GM12875 (cell line): Measurements from ENCODE around the gene MRPL12.

ENCODE experiments used
- H3K4me3 ChIP-seq: one replicate; pipeline ENCODE4 v1.5.1; 2011; ENCODE audit warnings: low read depth, low read length, control low read depth
- TF ChIP-seq, protein P1 (sequence below): IDR thresholded peaks from 2 replicates; pipeline ENCODE4 v1.5.1; 2011; ENCODE audit warnings: low read depth, mild to moderate bottlenecking, control low read depth, inconsistent platforms, low read length, moderate library complexity, borderline replicate concordance; ENCODE audit not compliant: insufficient read depth

The MRPL12 gene

DNA sequence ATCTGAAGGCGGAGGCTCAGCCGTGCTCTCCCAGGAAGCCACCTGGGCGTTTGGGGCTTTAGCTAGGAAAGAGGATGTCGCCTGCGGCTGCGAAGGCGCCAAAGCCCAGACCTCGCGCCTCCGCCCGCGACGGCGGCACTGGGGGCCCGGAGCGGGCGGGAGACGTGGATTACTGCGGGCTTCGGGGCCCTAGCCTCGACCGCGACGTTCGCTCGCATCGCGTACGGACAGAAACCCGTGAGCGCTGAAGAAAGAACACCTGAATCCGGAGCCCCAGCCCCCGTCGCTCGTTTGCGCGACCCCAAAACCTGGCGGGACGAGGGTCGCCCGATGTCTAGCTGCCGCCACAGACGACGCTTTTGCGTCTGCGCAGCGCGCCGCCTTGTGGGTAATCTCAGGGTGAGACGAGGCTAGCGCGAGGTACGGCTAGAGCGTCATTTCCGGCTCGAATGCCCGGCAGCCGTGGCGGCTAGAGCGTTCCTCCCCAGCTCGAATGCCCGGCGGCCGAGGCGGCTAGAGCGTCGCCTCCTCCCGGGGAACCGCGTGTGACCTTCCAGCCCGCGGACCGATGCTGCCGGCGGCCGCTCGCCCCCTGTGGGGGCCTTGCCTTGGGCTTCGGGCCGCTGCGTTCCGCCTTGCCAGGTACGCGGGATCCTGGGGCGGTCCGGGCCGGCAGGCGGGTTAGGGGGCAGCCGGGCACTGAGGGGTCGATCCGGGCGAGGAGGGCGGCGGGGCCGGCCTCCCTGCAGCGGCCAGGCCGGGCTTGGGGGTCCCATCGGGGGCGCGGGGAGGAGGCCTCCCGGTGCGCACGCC is at the start of gene MRPL12:
MRPL12 (plus strand) TSS at position 434 of the 813 bp plus-strand sequence; CDS start at position 569, 135 bp downstream.
- peak within 1 kb of the TSS; percentile 83 for H3K4me3 ChIP-seq
- TF ChIP-seq, protein P1, sequence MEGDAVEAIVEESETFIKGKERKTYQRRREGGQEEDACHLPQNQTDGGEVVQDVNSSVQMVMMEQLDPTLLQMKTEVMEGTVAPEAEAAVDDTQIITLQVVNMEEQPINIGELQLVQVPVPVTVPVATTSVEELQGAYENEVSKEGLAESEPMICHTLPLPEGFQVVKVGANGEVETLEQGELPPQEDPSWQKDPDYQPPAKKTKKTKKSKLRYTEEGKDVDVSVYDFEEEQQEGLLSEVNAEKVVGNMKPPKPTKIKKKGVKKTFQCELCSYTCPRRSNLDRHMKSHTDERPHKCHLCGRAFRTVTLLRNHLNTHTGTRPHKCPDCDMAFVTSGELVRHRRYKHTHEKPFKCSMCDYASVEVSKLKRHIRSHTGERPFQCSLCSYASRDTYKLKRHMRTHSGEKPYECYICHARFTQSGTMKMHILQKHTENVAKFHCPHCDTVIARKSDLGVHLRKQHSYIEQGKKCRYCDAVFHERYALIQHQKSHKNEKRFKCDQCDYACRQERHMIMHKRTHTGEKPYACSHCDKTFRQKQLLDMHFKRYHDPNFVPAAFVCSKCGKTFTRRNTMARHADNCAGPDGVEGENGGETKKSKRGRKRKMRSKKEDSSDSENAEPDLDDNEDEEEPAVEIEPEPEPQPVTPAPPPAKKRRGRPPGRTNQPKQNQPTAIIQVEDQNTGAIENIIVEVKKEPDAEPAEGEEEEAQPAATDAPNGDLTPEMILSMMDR, result no peak

DNA sequence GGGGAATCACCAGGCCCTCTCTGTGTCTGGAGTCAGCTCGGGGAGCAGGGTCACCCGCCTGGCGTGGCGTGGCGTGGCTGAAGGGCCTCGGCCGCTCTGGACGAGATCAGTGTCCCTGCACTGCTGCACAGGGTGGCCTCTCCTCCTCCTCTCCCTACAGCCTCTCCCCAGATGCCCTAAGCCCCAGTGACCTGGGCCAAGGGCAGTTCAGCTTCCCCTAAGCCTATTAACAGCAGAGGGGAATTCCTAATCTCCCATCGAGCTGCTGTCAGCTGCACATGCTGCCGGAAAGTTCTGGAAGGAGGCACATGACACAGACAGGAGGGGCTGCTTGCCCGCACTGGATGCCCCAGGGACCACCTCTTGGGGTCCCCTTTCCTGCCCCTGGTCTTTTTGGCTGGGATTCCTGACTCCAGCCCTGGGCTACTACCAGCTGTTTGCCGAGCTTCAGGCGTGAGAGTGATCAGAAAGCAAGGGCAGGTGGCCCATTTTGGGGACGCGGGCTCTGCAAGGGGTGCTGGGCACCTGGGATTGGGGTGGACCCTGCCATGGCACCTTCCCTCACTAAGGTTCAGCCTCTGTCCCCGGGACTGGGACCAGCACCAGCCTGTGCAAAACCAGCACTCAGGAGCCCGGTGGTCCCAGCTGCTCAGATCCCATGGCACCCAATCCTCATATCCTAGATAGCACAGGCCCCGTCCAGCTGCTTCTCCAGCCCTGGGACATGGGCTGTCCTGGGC is 47.6 kb upstream of the MRPL12 start:
- no peak overlapping the region for H3K4me3 ChIP-seq
- TF ChIP-seq, protein P1, result no peak

DNA sequence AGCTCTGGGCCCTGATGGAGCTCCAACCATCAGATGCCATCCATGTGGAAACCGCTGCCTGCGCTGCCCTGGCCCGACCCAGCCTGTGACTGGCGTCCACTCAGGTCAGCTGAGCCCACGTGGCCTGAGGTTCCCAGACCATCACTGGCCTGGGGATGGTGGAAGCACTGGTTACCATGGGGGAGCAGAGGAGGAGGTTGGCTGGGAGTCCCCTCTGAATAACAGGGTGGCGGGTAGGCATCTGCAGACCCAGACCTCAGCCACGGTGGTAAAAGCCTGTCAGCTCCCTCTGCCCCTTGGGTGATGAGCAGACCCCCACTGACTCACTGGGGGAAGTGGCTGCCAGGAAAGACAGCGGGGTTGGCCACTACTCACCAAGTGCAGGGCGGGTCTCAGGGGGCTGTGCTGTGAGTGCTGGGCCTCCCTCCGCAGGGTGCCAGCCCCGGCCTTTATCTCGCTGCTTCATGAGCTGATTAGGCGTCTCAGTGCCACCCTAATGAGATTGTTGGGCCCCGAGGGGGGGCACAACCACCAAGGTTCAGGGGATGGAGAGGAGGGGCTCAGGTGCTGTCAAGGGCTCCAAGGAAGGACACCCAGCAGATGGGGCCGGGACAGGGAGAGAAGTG is 46.9 kb upstream of the MRPL12 start, which contains the start of gene PDE6G:
PDE6G (minus strand) TSS at position 425 of the 626 bp plus-strand sequence. CDS start 3,237 bp downstream, outside the sequence.
- H3K4me3 ChIP-seq, result no peak within 1 kb of the TSS
- TF ChIP-seq, protein P1, result no peak

DNA sequence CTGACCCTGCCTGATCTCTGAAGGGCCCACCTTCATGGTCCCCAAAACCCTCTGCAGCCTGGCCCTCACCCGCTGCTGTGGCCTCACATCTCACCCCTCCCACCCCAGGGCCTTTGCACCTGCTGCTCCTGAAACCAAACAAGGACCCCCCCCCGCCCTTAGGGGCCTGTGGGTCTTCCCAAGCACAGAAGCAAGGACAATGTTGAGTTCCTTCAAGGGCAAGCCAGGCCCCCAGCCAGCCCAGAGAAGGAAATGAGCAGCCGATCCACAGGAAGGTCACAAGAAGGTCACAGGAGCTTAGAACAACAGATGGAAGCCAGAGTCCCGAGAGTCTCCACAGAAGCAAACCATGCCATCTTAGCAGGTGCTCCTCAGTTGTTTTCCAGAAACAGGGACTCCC is 46.3 kb upstream of the MRPL12 start:
- TF ChIP-seq, protein P1, result no peak

DNA sequence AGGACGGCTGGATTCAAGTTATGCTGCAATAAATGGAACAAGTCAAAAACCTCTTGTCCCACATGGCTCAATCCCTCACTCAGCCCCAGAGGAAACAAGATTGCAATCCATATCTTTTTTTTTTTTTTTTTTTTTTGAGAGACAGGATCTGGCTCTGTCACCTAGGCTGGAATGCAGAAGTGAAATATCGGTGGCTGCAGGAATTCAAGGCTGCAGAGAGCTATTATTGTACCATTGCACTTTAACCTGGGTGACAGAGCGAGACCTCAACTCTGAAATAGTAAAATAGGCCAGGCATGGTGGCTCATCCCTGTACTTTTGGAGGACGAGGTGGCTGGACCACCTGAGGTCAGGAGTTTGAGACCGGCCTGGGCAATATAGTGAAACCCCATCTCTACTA is 44.1 kb upstream of the MRPL12 start:
- no peak overlapping the region for H3K4me3 ChIP-seq
- TF ChIP-seq, protein P1, result no peak

More for the DNA sequence above, 46.3 kb upstream of the MRPL12 start:
- H3K4me3 ChIP-seq, result no peak overlapping the region

DNA sequence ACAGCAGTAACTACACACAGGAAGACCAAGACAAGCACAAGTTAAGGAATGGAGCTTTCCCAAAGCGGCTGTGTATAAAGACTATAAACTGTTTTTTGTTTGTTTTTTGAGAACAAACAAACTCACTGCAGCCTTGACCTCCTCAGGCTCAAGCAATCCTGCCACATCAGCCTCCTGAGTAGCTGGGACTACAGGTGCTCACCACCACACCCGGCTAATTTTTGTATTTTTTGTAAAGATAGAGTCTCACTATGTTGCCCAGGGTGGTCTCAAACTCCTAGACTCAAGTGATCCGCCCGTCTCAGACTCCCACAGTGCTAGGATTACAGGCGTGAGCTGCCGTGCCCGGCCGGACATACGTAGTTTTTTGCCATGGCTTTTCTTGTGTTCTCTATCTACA is 42.7 kb upstream of the MRPL12 start:
- TF ChIP-seq, protein P1, result no peak
- H3K4me3 ChIP-seq, result no peak overlapping the region

DNA sequence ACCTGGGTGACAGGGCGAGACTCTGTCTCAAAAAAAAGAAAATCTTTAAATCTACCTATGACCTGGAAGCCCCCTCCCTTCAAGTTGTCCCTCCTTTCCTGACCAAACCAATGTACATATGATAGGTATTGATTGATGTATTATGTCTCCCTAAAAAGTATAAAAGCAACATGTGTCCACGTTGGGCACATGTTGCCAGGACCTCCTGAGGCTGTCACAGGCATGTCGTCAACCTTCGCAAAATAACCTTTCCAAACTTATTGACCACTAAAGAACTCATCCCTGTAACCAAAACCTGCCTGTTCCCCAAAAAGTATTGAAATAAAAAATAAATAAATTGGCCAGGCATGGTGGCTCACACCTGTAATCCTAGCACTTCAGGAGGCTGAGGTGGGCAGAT is 41.2 kb upstream of the MRPL12 start:
- no peak overlapping the region for H3K4me3 ChIP-seq
- TF ChIP-seq, protein P1, result no peak
